ENCODE results near the gene SLC25A33. TPM values are rescaled to one million over a fixed set of nuclear protein-coding genes. Genes with fewer than 3 reads are reported as not detected.
"Not testable (repeated sequence)": the region's sequence is repeated elsewhere in the genome, so short reads cannot be mapped to it uniquely, and the experiment has no call there.

Gene SLC25A33
- total RNA-seq, 2 donors from 2014 or later, result 5.9 to 7.0 TPM

DNA sequence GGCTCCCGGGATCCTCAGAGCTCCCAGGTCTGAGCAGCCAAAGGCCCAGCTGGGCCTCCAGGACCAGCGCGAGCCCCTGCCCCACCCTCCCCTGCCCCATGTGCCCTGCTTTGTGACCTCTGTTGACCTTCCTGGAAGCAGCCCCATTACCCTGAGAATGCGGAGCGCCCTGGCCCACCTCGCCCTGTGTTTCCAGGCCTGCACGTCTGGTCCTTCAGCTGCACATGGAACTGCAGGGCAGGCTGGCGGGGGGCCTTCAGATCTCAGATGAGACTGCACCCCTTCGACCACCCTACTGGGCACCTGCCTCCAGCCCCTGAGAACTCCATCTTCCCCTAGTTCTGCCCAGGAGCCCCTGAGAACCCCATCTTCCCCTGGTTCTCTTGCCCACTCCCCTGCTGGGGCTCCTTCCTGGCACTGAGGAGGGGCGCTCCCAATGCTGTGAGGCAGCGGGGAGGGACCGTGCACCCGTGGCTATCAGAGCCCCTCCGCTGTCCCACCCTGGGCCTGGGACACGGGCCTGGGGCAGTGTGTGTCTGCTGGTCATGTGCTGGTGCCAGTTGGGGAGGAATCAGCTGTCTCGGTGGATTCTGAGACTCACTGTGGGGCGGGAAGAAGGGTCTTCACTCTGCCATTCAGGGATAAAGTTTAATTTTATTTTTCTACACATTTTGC is 74.5 kb downstream of the SLC25A33 start:
- H3K9me3 Mint-ChIP-seq, result no peaks in the 10 kb centered on the region
- peaks cover 0 to 3% of the 10 kb centered on the region in 2 donors for H3K36me3 Mint-ChIP-seq (ENCODE audit: insufficient read depth in 2 of 2)
- no peaks in the 10 kb centered on the region for H3K4me1 Mint-ChIP-seq (ENCODE audit: low read depth)
- H3K27me3 Mint-ChIP-seq (ENCODE audit: low read depth), result peaks cover 1% of the 10 kb centered on the region
- no peak for DNase-seq
- ATAC-seq (replicated peaks in 1 of 2), result no peak
- H3K4me3 Mint-ChIP-seq, result no peak overlapping the region
- no peak overlapping the region for H3K27ac Mint-ChIP-seq

DNA sequence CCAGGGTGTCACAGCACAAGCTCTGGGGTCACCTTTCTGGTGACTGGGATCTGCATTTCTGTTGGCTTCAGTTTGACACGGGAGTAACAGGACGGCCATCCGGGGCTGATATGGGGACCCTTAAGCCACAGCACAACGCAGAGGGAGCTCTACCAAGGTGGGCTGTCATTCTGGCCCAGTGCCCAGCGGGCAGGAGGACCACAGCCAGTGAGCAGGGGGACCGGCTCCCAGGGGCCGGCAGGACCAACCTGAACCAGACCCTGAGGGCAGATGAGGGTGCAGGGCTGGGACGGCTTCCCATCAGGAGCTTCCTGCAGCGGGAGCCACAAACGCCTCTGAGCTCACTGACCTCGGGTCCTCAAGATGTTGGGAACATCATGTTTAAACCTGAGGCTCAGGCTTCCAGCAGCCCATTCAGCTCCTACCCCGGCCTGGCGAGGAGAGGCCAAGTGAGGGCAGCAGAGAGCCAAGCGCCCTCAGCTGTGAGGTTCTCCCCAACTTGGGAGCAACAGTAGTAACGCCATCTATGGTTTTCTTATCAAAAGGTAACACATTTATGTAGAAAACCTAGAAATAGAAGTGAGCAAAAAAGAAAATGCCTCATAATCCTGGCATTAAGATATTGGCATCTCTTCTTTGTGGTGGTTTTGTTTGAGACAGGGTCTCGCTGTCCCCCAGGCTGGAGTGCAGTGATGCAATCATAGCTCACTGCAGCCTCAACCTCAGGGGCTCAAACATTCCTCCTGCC is 76.2 kb downstream of the SLC25A33 start:
- DNase-seq (peak; percentile 59 to 62), ATAC-seq (replicated peaks in 1 of 2) (peak; percentile 78 to 79)
- Mint-ChIP-seq H3K27ac (no peak overlapping the region), H3K9me3 (no peaks in the 10 kb centered on the region), H3K27me3 (ENCODE audit: low read depth) (peaks cover 9% of the 10 kb centered on the region), H3K4me3 (no peak overlapping the region), H3K36me3 (ENCODE audit: insufficient read depth in 2 of 2) (peaks cover 0 to 3% of the 10 kb centered on the region in 2 donors), H3K4me1 (ENCODE audit: low read depth) (no peaks in the 10 kb centered on the region)

GRCh38 chr1:9618909-9619679 is 79.8 kb downstream of the SLC25A33 start:
- Mint-ChIP-seq H3K27me3 (ENCODE audit: low read depth) (peaks cover 13% of the 10 kb centered on the region), H3K9me3 (no peaks in the 10 kb centered on the region), H3K4me3 (no peak overlapping the region), H3K27ac (no peak overlapping the region), H3K4me1 (ENCODE audit: low read depth) (peaks cover 3% of the 10 kb centered on the region), H3K36me3 (ENCODE audit: insufficient read depth in 2 of 2) (peaks cover 2% of the 10 kb centered on the region in 2 donors)
- no peak for DNase-seq
- ATAC-seq (replicated peaks in 1 of 2), result no peak

GRCh38 chr1:9621032-9621431 is 81.8 kb downstream of the SLC25A33 start:
- Mint-ChIP-seq H3K27ac (no peak overlapping the region), H3K4me1 (ENCODE audit: low read depth) (peaks cover 14% of the 10 kb centered on the region), H3K4me3 (no peak overlapping the region), H3K36me3 (ENCODE audit: insufficient read depth in 2 of 2) (peaks cover 2% of the 10 kb centered on the region in 2 donors), H3K27me3 (ENCODE audit: low read depth) (peaks cover 16% of the 10 kb centered on the region), H3K9me3 (no peaks in the 10 kb centered on the region)
- ATAC-seq (replicated peaks in 1 of 2) (no peak), DNase-seq (no peak)

DNA sequence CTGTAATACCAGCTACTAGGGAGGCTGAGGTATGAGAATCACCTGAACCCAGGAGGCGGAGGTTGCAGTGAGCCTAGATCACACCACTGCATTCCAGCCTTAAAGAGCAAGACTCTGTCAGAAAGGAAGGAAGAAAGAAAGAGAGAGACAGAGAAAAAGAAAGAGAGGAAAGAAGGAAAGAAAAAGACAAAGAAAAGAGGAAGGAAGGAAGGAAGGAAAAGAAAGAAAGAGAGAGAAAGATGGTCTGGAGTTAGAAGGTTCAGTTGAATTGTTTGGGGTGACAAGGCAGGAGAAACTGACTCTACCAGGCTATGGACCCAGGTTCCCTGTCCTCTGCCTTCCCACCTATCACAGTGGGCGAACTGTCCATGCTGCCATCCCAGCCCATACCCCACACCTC is 84.8 kb downstream of the SLC25A33 start:
- Mint-ChIP-seq H3K9me3 (no peaks in the 10 kb centered on the region), H3K4me3 (no peak overlapping the region), H3K27me3 (ENCODE audit: low read depth) (peaks cover 11% of the 10 kb centered on the region), H3K27ac (no peak overlapping the region), H3K4me1 (ENCODE audit: low read depth) (peaks cover 39% of the 10 kb centered on the region), H3K36me3 (ENCODE audit: insufficient read depth in 2 of 2) (peaks cover 2% of the 10 kb centered on the region in 2 donors)
- no peak for DNase-seq
- ATAC-seq (replicated peaks in 1 of 2), result no peak

GRCh38 chr1:9625030-9625429 is 85.8 kb downstream of the SLC25A33 start:
- H3K4me1 Mint-ChIP-seq (ENCODE audit: low read depth), result peaks cover 39% of the 10 kb centered on the region
- not testable (repeated sequence) for H3K36me3 Mint-ChIP-seq (ENCODE audit: insufficient read depth in 2 of 2); H3K27me3 Mint-ChIP-seq (ENCODE audit: low read depth); H3K9me3 Mint-ChIP-seq; H3K27ac Mint-ChIP-seq; DNase-seq; H3K4me3 Mint-ChIP-seq; ATAC-seq (replicated peaks in 1 of 2)

DNA sequence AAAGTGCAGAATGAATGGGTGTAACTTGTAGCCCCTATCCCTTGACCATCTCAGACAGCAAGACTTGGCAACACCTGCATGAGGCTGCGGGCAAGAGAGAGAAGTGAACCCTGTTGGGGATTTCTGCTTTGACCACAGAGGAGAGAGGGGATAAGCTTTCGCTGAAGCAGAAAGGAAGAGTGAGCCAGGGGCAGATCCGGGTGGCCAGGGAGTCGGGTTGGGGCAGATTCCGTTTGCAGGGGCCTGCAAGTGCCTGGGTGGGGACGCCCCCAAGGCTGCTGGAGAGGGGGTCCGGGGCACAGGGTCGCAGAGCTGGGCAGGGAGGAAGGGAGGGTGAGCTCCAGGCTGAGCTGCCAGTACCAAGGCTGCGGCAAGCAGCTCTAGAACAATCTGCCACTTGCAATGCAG is 86.9 kb downstream of the SLC25A33 start:
- peaks cover 7 to 11% of the 10 kb centered on the region in 2 donors for H3K36me3 Mint-ChIP-seq (ENCODE audit: insufficient read depth in 2 of 2)
- no peak for ATAC-seq (replicated peaks in 1 of 2)
- peaks cover 46% of the 10 kb centered on the region for H3K4me1 Mint-ChIP-seq (ENCODE audit: low read depth)
- peak; percentile 23 to 56 for DNase-seq
- peak overlapping the region; percentile 87 to 91 for H3K4me3 Mint-ChIP-seq
- H3K27ac Mint-ChIP-seq, result peak overlapping the region; percentile 45
- no peaks in the 10 kb centered on the region for H3K9me3 Mint-ChIP-seq
- H3K27me3 Mint-ChIP-seq (ENCODE audit: low read depth), result peaks cover 7% of the 10 kb centered on the region

- Mint-ChIP-seq H3K4me1 (ENCODE audit: low read depth) (peaks cover 70% of the 10 kb centered on the region), H3K9me3 (no peaks in the 10 kb centered on the region), H3K27ac (peak overlapping the region; percentile 87), H3K4me3 (peak overlapping the region; percentile 87 to 91), H3K27me3 (ENCODE audit: low read depth) (peaks cover 6% of the 10 kb centered on the region), H3K36me3 (ENCODE audit: insufficient read depth in 2 of 2) (peaks cover 11 to 27% of the 10 kb centered on the region in 2 donors)
- ATAC-seq (replicated peaks in 1 of 2) (peak; percentile 61 to 65), DNase-seq (peak; percentile 80 to 86)
Measured at GRCh38 chr1:9628541-9629444, 89.5 kb downstream of the SLC25A33 start.

DNA sequence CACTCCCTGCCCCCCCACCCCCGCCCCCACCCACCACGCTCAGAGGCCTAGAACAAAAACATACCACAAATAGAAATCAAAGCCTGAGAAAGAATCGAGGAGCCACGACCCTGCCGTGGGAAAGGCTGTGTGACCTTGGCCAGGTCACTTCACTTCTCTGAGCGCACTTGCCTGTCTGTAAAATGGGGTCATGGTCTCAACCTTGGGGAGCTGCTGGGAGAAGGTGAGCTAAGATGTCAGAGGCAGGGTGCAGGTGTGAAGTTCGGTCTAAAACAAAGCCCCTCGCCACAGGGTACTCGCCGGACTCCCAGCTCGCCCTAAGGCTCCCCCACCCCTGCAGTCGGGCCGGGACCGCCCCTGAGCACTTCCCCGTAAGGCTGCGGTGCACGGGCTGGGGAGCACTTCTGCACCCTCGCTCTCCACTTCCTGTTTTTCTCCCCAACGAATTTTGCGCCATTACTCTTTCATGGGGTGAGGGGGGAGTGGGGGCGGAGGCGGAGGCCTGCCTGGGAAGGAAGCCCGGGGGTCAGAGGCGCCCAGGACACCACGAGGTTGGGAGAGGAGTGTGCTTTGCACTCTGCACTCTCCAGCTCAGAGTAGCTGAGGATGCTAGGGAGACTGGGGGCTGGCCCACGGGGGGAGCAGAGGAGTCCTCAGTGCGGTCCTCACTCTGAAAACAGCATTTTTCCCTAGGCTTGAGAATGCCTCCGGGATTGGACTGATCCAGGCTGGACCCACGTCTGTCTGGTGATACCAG is 90.4 kb downstream of the SLC25A33 start:
- H3K36me3 Mint-ChIP-seq (ENCODE audit: insufficient read depth in 2 of 2), result peaks cover 12 to 33% of the 10 kb centered on the region in 2 donors
- ATAC-seq (replicated peaks in 1 of 2) (peak; percentile 60 to 65), DNase-seq (peak; percentile 85 to 90)
- no peaks in the 10 kb centered on the region for H3K9me3 Mint-ChIP-seq
- H3K4me3 Mint-ChIP-seq, result peak overlapping the region; percentile 87 to 91
- peaks cover 72% of the 10 kb centered on the region for H3K4me1 Mint-ChIP-seq (ENCODE audit: low read depth)
- H3K27ac Mint-ChIP-seq, result peak overlapping the region; percentile 72
- H3K27me3 Mint-ChIP-seq (ENCODE audit: low read depth), result no peaks in the 10 kb centered on the region

- no peak for ATAC-seq (replicated peaks in 1 of 2)
Measured at GRCh38 chr1:9630331-9631111, 91.3 kb downstream of the SLC25A33 start.

DNA sequence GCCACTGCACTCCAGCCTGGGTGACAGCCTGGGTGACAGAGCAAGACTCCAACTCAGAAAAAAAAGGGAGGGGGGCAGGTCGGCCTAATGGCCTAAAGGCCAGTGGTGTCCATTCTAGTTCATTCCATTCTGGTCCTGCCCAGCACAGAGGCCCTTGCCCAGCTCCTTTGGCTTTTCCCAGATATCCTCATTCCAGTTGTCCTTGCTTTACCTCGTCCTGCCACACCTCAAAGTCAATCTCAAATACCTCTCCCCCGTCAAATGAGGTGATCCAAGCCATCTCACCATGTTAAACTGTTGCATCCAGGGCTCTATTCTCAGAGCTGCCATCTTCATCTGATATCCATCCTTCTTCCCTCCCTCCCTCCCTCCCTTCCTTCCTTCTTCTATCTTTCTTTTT is 92.3 kb downstream of the SLC25A33 start:
- ATAC-seq (replicated peaks in 1 of 2) (no peak), DNase-seq (no peak)
- Mint-ChIP-seq H3K27me3 (ENCODE audit: low read depth) (no peaks in the 10 kb centered on the region), H3K4me3 (peak overlapping the region; percentile 87 to 91), H3K27ac (peak overlapping the region; percentile 89), H3K9me3 (peaks cover 1 to 2% of the 10 kb centered on the region in 2 donors), H3K36me3 (ENCODE audit: insufficient read depth in 2 of 2) (peaks cover 19 to 46% of the 10 kb centered on the region in 2 donors), H3K4me1 (ENCODE audit: low read depth) (peaks cover 75% of the 10 kb centered on the region)

More at GRCh38 chr1:9630331-9631111, 91.3 kb downstream of the SLC25A33 start:
- peak; percentile 14 to 24 for DNase-seq
- H3K9me3 Mint-ChIP-seq, result peaks cover 1 to 2% of the 10 kb centered on the region in 2 donors
- peaks cover 19 to 42% of the 10 kb centered on the region in 2 donors for H3K36me3 Mint-ChIP-seq (ENCODE audit: insufficient read depth in 2 of 2)
- H3K4me1 Mint-ChIP-seq (ENCODE audit: low read depth), result peaks cover 78% of the 10 kb centered on the region
- peak overlapping the region; percentile 87 to 91 for H3K4me3 Mint-ChIP-seq
- no peaks in the 10 kb centered on the region for H3K27me3 Mint-ChIP-seq (ENCODE audit: low read depth)
- peak overlapping the region; percentile 41 for H3K27ac Mint-ChIP-seq
